Measurements from ENCODE around the gene SOX13. TPM values are rescaled to one million over a fixed set of nuclear protein-coding genes. Genes with fewer than 3 reads are reported as not detected.

The SOX13 gene
- total RNA-seq, 1 experiment from 2014 or later = 35.6 TPM

- TF ChIP-seq, protein P1, sequence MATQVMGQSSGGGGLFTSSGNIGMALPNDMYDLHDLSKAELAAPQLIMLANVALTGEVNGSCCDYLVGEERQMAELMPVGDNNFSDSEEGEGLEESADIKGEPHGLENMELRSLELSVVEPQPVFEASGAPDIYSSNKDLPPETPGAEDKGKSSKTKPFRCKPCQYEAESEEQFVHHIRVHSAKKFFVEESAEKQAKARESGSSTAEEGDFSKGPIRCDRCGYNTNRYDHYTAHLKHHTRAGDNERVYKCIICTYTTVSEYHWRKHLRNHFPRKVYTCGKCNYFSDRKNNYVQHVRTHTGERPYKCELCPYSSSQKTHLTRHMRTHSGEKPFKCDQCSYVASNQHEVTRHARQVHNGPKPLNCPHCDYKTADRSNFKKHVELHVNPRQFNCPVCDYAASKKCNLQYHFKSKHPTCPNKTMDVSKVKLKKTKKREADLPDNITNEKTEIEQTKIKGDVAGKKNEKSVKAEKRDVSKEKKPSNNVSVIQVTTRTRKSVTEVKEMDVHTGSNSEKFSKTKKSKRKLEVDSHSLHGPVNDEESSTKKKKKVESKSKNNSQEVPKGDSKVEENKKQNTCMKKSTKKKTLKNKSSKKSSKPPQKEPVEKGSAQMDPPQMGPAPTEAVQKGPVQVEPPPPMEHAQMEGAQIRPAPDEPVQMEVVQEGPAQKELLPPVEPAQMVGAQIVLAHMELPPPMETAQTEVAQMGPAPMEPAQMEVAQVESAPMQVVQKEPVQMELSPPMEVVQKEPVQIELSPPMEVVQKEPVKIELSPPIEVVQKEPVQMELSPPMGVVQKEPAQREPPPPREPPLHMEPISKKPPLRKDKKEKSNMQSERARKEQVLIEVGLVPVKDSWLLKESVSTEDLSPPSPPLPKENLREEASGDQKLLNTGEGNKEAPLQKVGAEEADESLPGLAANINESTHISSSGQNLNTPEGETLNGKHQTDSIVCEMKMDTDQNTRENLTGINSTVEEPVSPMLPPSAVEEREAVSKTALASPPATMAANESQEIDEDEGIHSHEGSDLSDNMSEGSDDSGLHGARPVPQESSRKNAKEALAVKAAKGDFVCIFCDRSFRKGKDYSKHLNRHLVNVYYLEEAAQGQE (IDR thresholded peaks at IDR 0.05; ENCODE audit: low read depth) = no peak
- TF ChIP-seq RAD21 (IDR thresholded peaks at IDR 0.05; ENCODE audit: low read depth) (no peak), ATF3 (IDR thresholded peaks at IDR 0.05) (no peak), JUND (IDR thresholded peaks at IDR 0.05) (no peak), CBX3 (IDR thresholded peaks at IDR 0.05; ENCODE audit: low read depth) (no peak), POLR2AphosphoS5 (IDR thresholded peaks at IDR 0.05; ENCODE audit: low read depth, low read length) (no peak), CEBPB (IDR thresholded peaks at IDR 0.05; ENCODE audit: low read depth) (no peak), EGR1 (IDR thresholded peaks at IDR 0.05; ENCODE audit: low read depth) (no peak)
Measured at GRCh38 chr1:204087893-204088528, 15.1 kb downstream of the SOX13 start (continued).

GRCh38 chr1:204088596-204088995 lies 15.7 kb downstream of the SOX13 start:
- no peak overlapping the region for H3K4me3 ChIP-seq (replicated peaks in 1 of 2; ENCODE audit: low read depth in 1 of 2, low read length in 2 of 2)
- DNase-seq (ENCODE audit: low read depth, low spot score) (no peak), ATAC-seq (no peak)
- H3K27me3 ChIP-seq (ENCODE audit: insufficient read depth, low read length) = no peaks in the 10 kb centered on the region
- H3K4me1 ChIP-seq (ENCODE audit: control insufficient read depth in 1 of 2, insufficient read depth in 2 of 2, low read length in 2 of 2) = peaks cover 26 to 33% of the 10 kb centered on the region in 2 experiments
- H2AFZ ChIP-seq (ENCODE audit: low read depth, low read length, poor library complexity, severe bottlenecking) = no peak overlapping the region
- no peaks in the 10 kb centered on the region for H4K20me1 ChIP-seq (ENCODE audit: insufficient read depth)
- no peak overlapping the region for H3K9ac ChIP-seq (ENCODE audit: low read length)
- no peak overlapping the region for H3K4me2 ChIP-seq (ENCODE audit: low read length)
- H3K36me3 ChIP-seq (ENCODE audit: control insufficient read depth in 1 of 2, insufficient read depth in 2 of 2, low read length in 2 of 2) = no peaks in the 10 kb centered on the region
- H3K79me2 ChIP-seq (ENCODE audit: insufficient read depth, low read length) = peaks cover 31% of the 10 kb centered on the region; the same call in 1 of the 2 replicates
- POLR2A ChIA-PET = no interaction called here
- H3K9me2 ChIP-seq (ENCODE audit: insufficient read depth) = no peaks in the 10 kb centered on the region
- RAD21 ChIA-PET (ENCODE audit: low non-redundant PET in 1 of 2, low total read pairs in 2 of 2, uncharacterized antibody in 2 of 2, unreplicated experiment in 2 of 2) = no interaction called here
- no peak for TF ChIP-seq SIN3A (IDR thresholded peaks at IDR 0.05; ENCODE audit: low read depth)
- H3K27ac ChIP-seq (ENCODE audit: low read depth, low read length) = no peak overlapping the region
- CTCF ChIA-PET = no interaction called here
- BruUV-seq (replicated peaks) = no TSS peak
- intact Hi-C loops (cut with micrococcal nuclease) = no loop called here
- H3K9me3 ChIP-seq (ENCODE audit: control insufficient read depth in 1 of 2, insufficient read depth in 1 of 2, low read depth in 1 of 2, low read length in 2 of 2) = no peaks in the 10 kb centered on the region
